Type B pancreatic cell (in vitro differentiated cells): ENCODE results near the gene KRT78. TPM values are rescaled to one million over a fixed set of nuclear protein-coding genes. Genes with fewer than 3 reads are reported as not detected.

Experiments
- DNase-seq: peaks from one replicate; pipeline ENCODE4 v3.0.0; 2021; ENCODE audit warnings: mixed read lengths; ENCODE audit not compliant: unreplicated experiment; ENCODE audit errors: extremely low spot score
- H3K27ac Mint-ChIP-seq: 2 replicates; pipeline ENCODE4 v1.8.0; 2021; ENCODE audit warnings: mild to moderate bottlenecking, mixed read lengths
- H3K27me3 Mint-ChIP-seq: 2 replicates; pipeline ENCODE4 v1.8.0; 2021; ENCODE audit warnings: mixed read lengths
- H3K36me3 Mint-ChIP-seq: 2 replicates; pipeline ENCODE4 v1.8.0; 2021; ENCODE audit warnings: mixed read lengths
- H3K4me1 Mint-ChIP-seq: one replicate; pipeline ENCODE4 v1.8.0; 2021; ENCODE audit warnings: mixed read lengths; ENCODE audit not compliant: unreplicated experiment
- H3K4me3 Mint-ChIP-seq: 2 replicates; pipeline ENCODE4 v1.8.0; 2021; ENCODE audit warnings: mild to moderate bottlenecking, mixed read lengths
- H3K9me3 Mint-ChIP-seq: 2 replicates; pipeline ENCODE4 v1.8.0; 2021; ENCODE audit warnings: mixed read lengths
- CTCF ChIP-seq: fragments of 200-600 bp; sonication (generic); conservative IDR thresholded peaks from 2 replicates; pipeline ENCODE4 v1.5.0; 2021; ENCODE audit warnings: antibody characterized with exemption, mild to moderate bottlenecking
- total RNA-seq: library from RNA; stranded (reverse); gene quantifications from 2 replicates; pipeline ENCODE4 v1.2.1, GENCODE V29; 2021; ENCODE audit warnings: low replicate concordance

KRT78 gene
- total RNA-seq, 1 donor from 2014 or later = 14.7 TPM

GRCh38 chr12:52818887-52819420 lies 29.8 kb downstream of the KRT78 start:
- no peak for DNase-seq
- Mint-ChIP-seq H3K4me3 (no peak overlapping the region), H3K27ac (peak overlapping the region; percentile 41), H3K9me3 (no peaks in the 10 kb centered on the region), H3K27me3 (peaks cover 37% of the 10 kb centered on the region), H3K36me3 (peaks cover 3% of the 10 kb centered on the region), H3K4me1 (peaks cover 15% of the 10 kb centered on the region)
- TF ChIP-seq CTCF = no peak

GRCh38 chr12:52818388-52818787 lies 30.4 kb downstream of the KRT78 start:
- no peak for TF ChIP-seq CTCF
- Mint-ChIP-seq H3K9me3 (no peaks in the 10 kb centered on the region), H3K4me1 (peaks cover 15% of the 10 kb centered on the region), H3K36me3 (peaks cover 3% of the 10 kb centered on the region), H3K4me3 (no peak overlapping the region), H3K27me3 (peaks cover 37% of the 10 kb centered on the region), H3K27ac (peak overlapping the region; percentile 41)
- DNase-seq = no peak

GRCh38 chr12:52817699-52818238 lies 31.0 kb downstream of the KRT78 start:
- H3K9me3 Mint-ChIP-seq = no peaks in the 10 kb centered on the region
- H3K4me3 Mint-ChIP-seq = no peak overlapping the region
- H3K27ac Mint-ChIP-seq = no peak overlapping the region
- TF ChIP-seq CTCF = no peak
- peaks cover 33% of the 10 kb centered on the region for H3K27me3 Mint-ChIP-seq
- H3K4me1 Mint-ChIP-seq = peaks cover 15% of the 10 kb centered on the region
- H3K36me3 Mint-ChIP-seq = peaks cover 3% of the 10 kb centered on the region
- no peak for DNase-seq

- no peak for DNase-seq
- Mint-ChIP-seq H3K9me3 (no peaks in the 10 kb centered on the region), H3K36me3 (peaks cover 8% of the 10 kb centered on the region), H3K27me3 (peaks cover 39% of the 10 kb centered on the region), H3K27ac (no peak overlapping the region), H3K4me3 (no peak overlapping the region), H3K4me1 (peaks cover 15% of the 10 kb centered on the region)
- TF ChIP-seq CTCF = no peak
These were observed 31.6 kb downstream of the KRT78 start for GRCh38 chr12:52817003-52817698.

- DNase-seq = no peak
- Mint-ChIP-seq H3K36me3 (peaks cover 11% of the 10 kb centered on the region), H3K9me3 (no peaks in the 10 kb centered on the region), H3K27ac (peak overlapping the region; percentile 98), H3K4me3 (no peak overlapping the region), H3K27me3 (peaks cover 39% of the 10 kb centered on the region), H3K4me1 (peaks cover 11% of the 10 kb centered on the region)
- no peak for TF ChIP-seq CTCF
These were observed 32.9 kb downstream of the KRT78 start for GRCh38 chr12:52815676-52816588.
